GM12878 (cell line): ENCODE measurements around the gene TACC2. TPM values are rescaled to one million over a fixed set of nuclear protein-coding genes. Genes with fewer than 3 reads are reported as not detected.

Experiments used
- ATAC-seq: fragments of 200-7000 bp; cut with Tn5 transposase; 3 replicates; pipeline ENCODE4 v1.9.1; 2020; ENCODE audit warnings: mild to moderate bottlenecking, moderate library complexity
- BruUV-seq: library from RNA; stranded (reverse); fragments of 400-500 nt; replicated peaks from 2 replicates; lab custom pipeline; 2021; lab: Mats Ljungman, UMichigan
- CTCF ChIA-PET: fragments of 300-600 bp; sonication (Branson Sonifier 250); formaldehyde crosslinking; extraction: SDS; loops from one replicate; lab custom pipeline; 2021; ENCODE audit warnings: inconsistent platforms; lab: Yijun Ruan, JAX
- POLR2A ChIA-PET: fragments of 350-600 bp; formaldehyde crosslinking; extraction: SDS; loops from one replicate; lab custom pipeline; 2021; ENCODE audit warnings: inconsistent platforms; lab: Charles Lee
- RAD21 ChIA-PET: fragments of 300-600 bp; sonication (Branson Sonifier 250); formaldehyde crosslinking; loops from one replicate; lab custom pipeline; 2023; ENCODE audit warnings: antibody characterized with exemption; ENCODE audit not compliant: unreplicated experiment; lab: Charles Lee
- SMC1A ChIA-PET: fragments of 300-600 bp; sonication (Branson Sonifier 250); formaldehyde crosslinking; loops from one replicate; lab custom pipeline; 2023; ENCODE audit not compliant: unreplicated experiment, uncharacterized antibody; lab: Charles Lee
- DNase-seq: peaks from one replicate; pipeline ENCODE4 v3.0.0-alpha.2; 2011; ENCODE audit warnings: low read depth, low spot score
- FAIRE-seq: peaks from 3 replicates; lab custom pipeline; 2011; peaks lifted over from hg19 to GRCh38; lab: Jason Lieb, UNC
- H2AFZ ChIP-seq: 2 replicates; pipeline ENCODE4 v1.6.0; 2011; ENCODE audit warnings: low read depth, low read length, control low read depth; ENCODE audit not compliant: control insufficient read depth
- H3K27ac ChIP-seq: 2 replicates; pipeline ENCODE4 v1.5.1; 2011; ENCODE audit warnings: control low read depth; ENCODE audit not compliant: control insufficient read depth, insufficient read depth
- H3K27me3 ChIP-seq, 2 experiments: replicated peaks in 1 of 2; 2 replicates each; pipeline versions ENCODE4 v1.6.0 to v1.6.1; 2011; ENCODE audit warnings: low read length in 1 of 2; ENCODE audit not compliant: control insufficient read depth in 2 of 2, insufficient read depth in 2 of 2
- H3K36me3 ChIP-seq, 2 experiments: 2 replicates each; pipeline ENCODE4 v1.5.1; 2011; ENCODE audit warnings: low read length in 1 of 2; ENCODE audit not compliant: control insufficient read depth in 2 of 2, insufficient read depth in 2 of 2
- H3K4me1 ChIP-seq: 2 replicates; pipeline ENCODE4 v1.6.1; 2011; ENCODE audit warnings: mild to moderate bottlenecking, low read length, moderate library complexity, mixed read lengths; ENCODE audit not compliant: control insufficient read depth, insufficient read depth
- H3K4me2 ChIP-seq: 2 replicates; pipeline ENCODE4 v1.6.0; 2011; ENCODE audit warnings: control low read depth; ENCODE audit not compliant: control insufficient read depth, insufficient read depth
- H3K4me3 ChIP-seq: fragments of 200-600 bp; sonication (generic); 2 replicates; pipeline ENCODE4 v1.5.1; 2016
- H3K79me2 ChIP-seq: 2 replicates; pipeline ENCODE4 v1.6.0; 2011; ENCODE audit warnings: low read length; ENCODE audit not compliant: control insufficient read depth, insufficient read depth
- H3K9ac ChIP-seq: 2 replicates; pipeline ENCODE4 v1.8.0; 2011; ENCODE audit warnings: low read length, control low read depth, mixed read lengths; ENCODE audit not compliant: control insufficient read depth, insufficient read depth
- H3K9me3 ChIP-seq: replicated peaks from 3 replicates; pipeline ENCODE4 v1.5.1; 2011; ENCODE audit warnings: mild to moderate bottlenecking, low read length; ENCODE audit not compliant: control insufficient read depth, insufficient read depth
- H4K20me1 ChIP-seq: 2 replicates; pipeline ENCODE4 v1.6.0; 2011; ENCODE audit not compliant: control insufficient read depth, insufficient read depth
- BMI1 ChIP-seq: fragments of 450-650 bp; IDR thresholded peaks from 2 replicates; pipeline ENCODE4 v1.6.1; 2016; ENCODE audit warnings: mild to moderate bottlenecking, moderate library complexity, borderline replicate concordance
- CREM ChIP-seq: IDR thresholded peaks from 2 replicates; pipeline ENCODE4 v1.6.1; 2014; ENCODE audit warnings: antibody characterized with exemption, low read depth
- CTCF ChIP-seq, 3 experiments: IDR thresholded peaks in 2 of 3; conservative IDR thresholded peaks in 1 of 3; 2 replicates each; pipeline ENCODE4 v1.5.1; 2011; ENCODE audit warnings: low read depth in 3 of 3, low read length in 3 of 3, mild to moderate bottlenecking in 3 of 3, control low read depth in 2 of 3, moderate library complexity in 2 of 3, inconsistent platforms in 1 of 3, mixed read lengths in 1 of 3; ENCODE audit not compliant: control insufficient read depth in 2 of 3, insufficient read depth in 1 of 3; ENCODE audit errors: extremely low read depth in 1 of 3
- ELK1 ChIP-seq: IDR thresholded peaks from 2 replicates; pipeline ENCODE4 v1.6.1; 2012; ENCODE audit warnings: low read depth, low read length, improper control_type of control experiment
- FOXK2 ChIP-seq: fragments of 450-650 bp; IDR thresholded peaks from 2 replicates; pipeline ENCODE4 v1.6.1; 2017; ENCODE audit warnings: mild to moderate bottlenecking, moderate library complexity
- KLF5 ChIP-seq: fragments of 450-650 bp; IDR thresholded peaks from 2 replicates; pipeline ENCODE4 v1.6.1; 2014; ENCODE audit warnings: mild to moderate bottlenecking; ENCODE audit not compliant: partially characterized antibody
- MEF2B ChIP-seq: fragments of 450-650 bp; IDR thresholded peaks from 2 replicates; pipeline ENCODE4 v1.6.1; 2018; ENCODE audit warnings: mild to moderate bottlenecking, moderate library complexity; ENCODE audit not compliant: partially characterized antibody, poor library complexity, severe bottlenecking
- NR2C1 ChIP-seq: fragments of 450-650 bp; IDR thresholded peaks from 2 replicates; pipeline ENCODE4 v1.6.1; 2017; ENCODE audit warnings: antibody characterized with exemption, mild to moderate bottlenecking, moderate library complexity
- NR2C2 ChIP-seq: IDR thresholded peaks from 2 replicates; pipeline ENCODE4 v1.6.1; 2011; ENCODE audit warnings: borderline replicate concordance, low read depth; ENCODE audit not compliant: control insufficient read depth, insufficient read length
- RELA ChIP-seq: fragments of 450-650 bp; IDR thresholded peaks from 2 replicates; pipeline ENCODE4 v1.8.0; 2014; ENCODE audit warnings: borderline replicate concordance; ENCODE audit not compliant: partially characterized antibody
- ZNF384 ChIP-seq: IDR thresholded peaks from 2 replicates; pipeline ENCODE4 v1.6.1; 2012; ENCODE audit warnings: low read depth, mild to moderate bottlenecking, low read length, improper control_type of control experiment, borderline replicate concordance
- ZZZ3 ChIP-seq: IDR thresholded peaks from 2 replicates; pipeline ENCODE4 v1.6.1; 2011; ENCODE audit warnings: low read depth; ENCODE audit not compliant: control insufficient read depth, insufficient read length
- WGBS: methylation state at CpG from one replicate; pipeline ENCODE4 v1.1.6; 2016; ENCODE audit warnings: low lambda C conversion rate; ENCODE audit not compliant: insufficient replicate concordance, insufficient coverage; ENCODE audit errors: missing lambda C conversion rate; 5-methylcytosine and 5-hydroxymethylcytosine counted together
- in situ Hi-C: fragments of 300-500 bp; cut with MboI; formaldehyde crosslinking; loops from 9 replicates; pipeline ENCODE4 v1.14.3; 2018; ENCODE audit warnings: mixed read lengths
- intact Hi-C: fragments of 100-400 bp; cut with micrococcal nuclease; formaldehyde crosslinking; loops from one replicate; pipeline ENCODE4 v1.14.2; 2022; ENCODE audit not compliant: unreplicated experiment
- polyA plus RNA-seq, 11 experiments: library from polyadenylated mRNA; depleted of rRNA in 4 of 11; unstranded in 6 of 11; stranded (reverse) in 5 of 11; fragments of >200 nt; fragmentation: Nextera tagmentation in 4 of 11; fragmentation: Illumina TruSeq in 1 of 11; extraction: Ambion mirVana in 4 of 11; extraction: Trizol in 1 of 11; gene quantifications; 1 replicate in 1 of 11; 2 replicates in 10 of 11; pipeline versions ENCODE4 v1.2.1 to v1.2.3, GENCODE V29; 2011 to 2016; ENCODE audit warnings: inconsistent platforms in 2 of 11, missing spikeins in 2 of 11, low read depth in 1 of 11
- total RNA-seq, 4 experiments: library from RNA; depleted of rRNA in 3 of 4; stranded (reverse); fragments of >200 nt in 3 of 4; fragmentation: Illumina TruSeq in 1 of 4; extraction: Trizol in 1 of 4; gene quantifications; 2 replicates each; pipeline versions ENCODE4 v1.2.1 to v1.2.3, GENCODE V29; 2013 to 2021

TACC2 gene
- total and polyA plus RNA-seq, 10 of the 15 experiments (the other 5 are each of a cell fraction or from before 2014, with no cell fraction given), result 0.07 to 0.64 (median 0.13) TPM; not detected in 5

GRCh38 chr10:122280156-122280555 lies 291.2 kb downstream of the TACC2 start (continued):
- TF ChIP-seq ELK1, result no peak
- TF ChIP-seq CREM, result no peak
- TF ChIP-seq ZZZ3, result no peak
- TF ChIP-seq RELA, result no peak
- no peak for TF ChIP-seq BMI1

GRCh38 chr10:122281018-122281626 lies 292.2 kb downstream of the TACC2 start:
- Histone ChIP-seq H3K27me3 (0 out of 4 replicates have a peak, but pooled peaks cover 0 to 1% of the 10 kb centered on the region in 2 experiments), H3K9ac (no peak overlapping the region), H4K20me1 (no peaks in the 10 kb centered on the region), H3K36me3 (no peaks in the 10 kb centered on the region), H3K4me1 (no peaks in the 10 kb centered on the region), H3K9me3 (no peaks in the 10 kb centered on the region; the same call in 2 of the 3 replicates), H3K27ac (no peak overlapping the region), H3K4me2 (no peak overlapping the region), H3K79me2 (no peaks in the 10 kb centered on the region), H2AFZ (no peak overlapping the region), H3K4me3 (no peak overlapping the region)
- WGBS, result 7% methylated on average over 7 of the region's 7 CpGs
- TF ChIP-seq FOXK2, result no peak
- no peak for TF ChIP-seq CTCF (IDR thresholded peaks at IDR 0.05 in 2 of 3, conservative IDR thresholded peaks at IDR 0.05 in 1 of 3; ENCODE audit: control insufficient read depth in 2 of 3, extremely low read depth in 1 of 3, insufficient read depth in 1 of 3, low read depth in 3 of 3, low read length in 3 of 3)
- no peak for TF ChIP-seq KLF5
- no peak for TF ChIP-seq NR2C1
- TF ChIP-seq MEF2B, result no peak
- TF ChIP-seq NR2C2, result no peak
- TF ChIP-seq ZNF384, result no peak
- CTCF ChIA-PET, result interaction anchor here (0.8 to 3.6 kb wide), 2 partner anchors 79 to 153 kb away, joined by 3 to 41 read pairs; no protein-coding TSS in a partner anchor
- DNase-seq (no peak), ATAC-seq (no peak), FAIRE-seq (no peak)
- SMC1A ChIA-PET, result no interaction called here
- BruUV-seq, result no TSS peak
- RAD21 ChIA-PET, result no interaction called here
- POLR2A ChIA-PET, result no interaction called here
- in situ Hi-C loops (no loop called here), intact Hi-C loops (no loop called here)
